ENCODE data around the gene LYVE1.

LYVE1 gene

DNA sequence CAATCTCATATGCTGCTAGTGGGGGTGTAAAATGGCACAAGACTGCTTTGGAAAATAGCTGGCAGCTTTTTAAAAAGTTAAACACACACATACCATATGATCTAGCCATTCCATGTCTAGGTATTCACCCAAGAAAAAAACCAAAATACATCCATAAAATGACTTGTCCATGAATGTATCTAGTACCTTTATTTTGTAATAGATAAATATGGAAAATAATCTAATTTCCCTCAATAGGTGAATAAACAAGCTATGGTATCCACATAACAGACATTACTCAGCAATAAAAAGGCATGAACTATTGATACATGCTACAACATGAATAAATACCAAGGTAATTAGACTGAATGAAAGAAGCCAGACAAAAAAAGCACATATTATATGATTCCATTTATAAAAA, 50.3 kb downstream of the LYVE1 start:
- Histone ChIP-seq H3K27ac (ENCODE audit: insufficient read depth, low read length, poor library complexity, severe bottlenecking) (no peak overlapping the region), H3K4me3 (ENCODE audit: insufficient read depth, low read depth, low read length, poor library complexity, severe bottlenecking) (no peak overlapping the region), H3K9me3 (ENCODE audit: control insufficient read depth, low read length) (no peaks in the 10 kb centered on the region), H3K4me1 (ENCODE audit: control insufficient read depth, insufficient read depth, low read length, poor library complexity, severe bottlenecking) (no peaks in the 10 kb centered on the region), H3K36me3 (ENCODE audit: control insufficient read depth, insufficient read depth, low read length) (peaks cover 23% of the 10 kb centered on the region), H3K27me3 (replicated peaks; ENCODE audit: control insufficient read depth, insufficient read depth, low read length, poor library complexity, severe bottlenecking) (no peaks in the 10 kb centered on the region)
- DNase-seq = no peak

DNA sequence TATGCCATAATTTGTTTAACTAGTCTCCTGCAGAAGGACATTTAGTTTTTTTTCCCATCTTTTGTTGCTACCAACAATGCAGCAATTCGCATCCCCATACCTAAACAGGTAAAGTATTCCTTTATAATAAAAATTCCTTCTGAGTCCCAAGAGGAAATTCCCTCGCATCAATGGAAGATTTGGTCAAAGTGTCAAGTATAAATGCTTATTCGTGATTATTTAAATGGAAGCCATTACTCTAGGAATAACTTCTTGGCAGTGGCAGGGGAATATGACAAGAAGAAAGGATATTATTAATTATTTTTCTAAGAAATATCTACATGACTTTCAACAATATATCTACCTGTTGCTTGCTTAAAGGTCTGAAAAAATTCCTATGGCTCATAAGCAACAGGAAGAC, 53.0 kb downstream of the LYVE1 start:
- H3K27me3 ChIP-seq (replicated peaks; ENCODE audit: control insufficient read depth, insufficient read depth, low read length, poor library complexity, severe bottlenecking) = no peaks in the 10 kb centered on the region
- H3K4me1 ChIP-seq (ENCODE audit: control insufficient read depth, insufficient read depth, low read length, poor library complexity, severe bottlenecking) = no peaks in the 10 kb centered on the region
- H3K4me3 ChIP-seq (ENCODE audit: insufficient read depth, low read depth, low read length, poor library complexity, severe bottlenecking) = no peak overlapping the region
- H3K36me3 ChIP-seq (ENCODE audit: control insufficient read depth, insufficient read depth, low read length) = peaks cover 11% of the 10 kb centered on the region
- no peak overlapping the region for H3K27ac ChIP-seq (ENCODE audit: insufficient read depth, low read length, poor library complexity, severe bottlenecking)
- H3K9me3 ChIP-seq (ENCODE audit: control insufficient read depth, low read length) = no peaks in the 10 kb centered on the region
- DNase-seq = no peak

DNA sequence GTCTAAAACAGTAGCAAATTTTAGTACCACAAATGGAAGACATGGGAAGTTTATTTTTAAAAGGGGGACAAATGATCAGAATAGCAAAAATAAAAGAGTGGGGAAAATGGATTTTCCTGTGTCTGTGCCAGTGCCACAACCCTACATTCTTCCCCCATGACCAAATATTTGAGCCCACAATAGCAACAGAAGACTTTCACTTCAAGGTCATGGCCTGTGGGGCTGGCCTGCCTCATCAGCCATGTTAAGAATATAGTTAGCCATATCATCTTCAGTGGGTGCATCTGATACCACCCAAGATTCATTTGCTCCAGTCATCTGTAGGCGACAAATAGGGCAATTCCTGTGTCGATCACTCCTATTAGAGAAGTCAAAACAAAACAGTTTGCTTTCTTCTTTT, 53.8 kb downstream of the LYVE1 start:
- peaks cover 9% of the 10 kb centered on the region for H3K36me3 ChIP-seq (ENCODE audit: control insufficient read depth, insufficient read depth, low read length)
- H3K9me3 ChIP-seq (ENCODE audit: control insufficient read depth, low read length) = no peaks in the 10 kb centered on the region
- no peak for DNase-seq
- no peak overlapping the region for H3K27ac ChIP-seq (ENCODE audit: insufficient read depth, low read length, poor library complexity, severe bottlenecking)
- H3K4me3 ChIP-seq (ENCODE audit: insufficient read depth, low read depth, low read length, poor library complexity, severe bottlenecking) = no peak overlapping the region
- no peaks in the 10 kb centered on the region for H3K27me3 ChIP-seq (replicated peaks; ENCODE audit: control insufficient read depth, insufficient read depth, low read length, poor library complexity, severe bottlenecking)
- H3K4me1 ChIP-seq (ENCODE audit: control insufficient read depth, insufficient read depth, low read length, poor library complexity, severe bottlenecking) = no peaks in the 10 kb centered on the region

DNA sequence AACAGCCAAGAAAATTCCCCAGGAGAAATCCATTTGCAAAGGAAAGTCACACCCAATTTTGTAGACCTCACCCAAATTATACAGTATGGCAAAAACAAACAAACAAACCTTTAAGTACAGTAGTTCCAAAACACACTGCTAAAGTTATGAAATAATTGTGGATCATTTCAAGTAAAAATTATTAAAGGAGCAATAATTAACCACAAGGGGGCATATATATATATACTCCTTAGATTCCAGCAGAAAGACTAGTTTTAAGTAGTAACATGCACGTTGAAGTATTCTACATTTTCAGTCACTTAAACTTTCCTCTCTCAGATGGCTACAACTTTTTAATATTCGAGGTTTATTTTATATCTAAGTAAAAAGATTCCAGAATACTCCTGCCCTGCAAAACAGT, 54.3 kb downstream of the LYVE1 start:
- no peaks in the 10 kb centered on the region for H3K27me3 ChIP-seq (replicated peaks; ENCODE audit: control insufficient read depth, insufficient read depth, low read length, poor library complexity, severe bottlenecking)
- peaks cover 9% of the 10 kb centered on the region for H3K36me3 ChIP-seq (ENCODE audit: control insufficient read depth, insufficient read depth, low read length)
- H3K27ac ChIP-seq (ENCODE audit: insufficient read depth, low read length, poor library complexity, severe bottlenecking) = no peak overlapping the region
- no peaks in the 10 kb centered on the region for H3K4me1 ChIP-seq (ENCODE audit: control insufficient read depth, insufficient read depth, low read length, poor library complexity, severe bottlenecking)
- H3K9me3 ChIP-seq (ENCODE audit: control insufficient read depth, low read length) = no peaks in the 10 kb centered on the region
- H3K4me3 ChIP-seq (ENCODE audit: insufficient read depth, low read depth, low read length, poor library complexity, severe bottlenecking) = no peak overlapping the region
- DNase-seq = no peak

DNA sequence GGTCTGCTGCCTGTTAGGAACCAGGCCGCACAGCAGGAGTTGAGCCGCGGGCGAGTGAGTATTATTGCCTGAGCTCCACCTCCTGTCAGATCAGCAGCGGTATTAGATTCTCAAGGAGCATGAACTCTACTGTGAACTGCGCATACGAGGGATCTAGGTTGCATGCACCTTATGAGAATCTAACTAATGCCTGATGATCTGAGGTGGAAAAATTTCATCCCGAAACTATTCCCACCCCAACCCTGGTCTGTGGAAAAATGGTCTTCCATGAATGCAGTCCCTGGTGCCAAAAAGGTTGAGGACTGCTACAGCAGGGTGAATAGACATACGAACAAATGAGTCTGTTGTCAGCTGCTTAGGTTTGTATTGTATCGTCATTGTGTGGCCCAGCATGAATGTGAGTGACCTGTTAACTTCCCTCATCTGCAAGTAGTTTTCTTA, 57.3 kb downstream of the LYVE1 start:
- Histone ChIP-seq H3K4me1 (ENCODE audit: control insufficient read depth, insufficient read depth, low read length, poor library complexity, severe bottlenecking) (no peaks in the 10 kb centered on the region), H3K9me3 (ENCODE audit: control insufficient read depth, low read length) (no peaks in the 10 kb centered on the region), H3K36me3 (ENCODE audit: control insufficient read depth, insufficient read depth, low read length) (peaks cover 16% of the 10 kb centered on the region), H3K4me3 (ENCODE audit: insufficient read depth, low read depth, low read length, poor library complexity, severe bottlenecking) (no peak overlapping the region), H3K27ac (ENCODE audit: insufficient read depth, low read length, poor library complexity, severe bottlenecking) (no peak overlapping the region), H3K27me3 (replicated peaks; ENCODE audit: control insufficient read depth, insufficient read depth, low read length, poor library complexity, severe bottlenecking) (no peaks in the 10 kb centered on the region)
- no peak for DNase-seq
